ENCODE data around the gene ISOC2.
"Not testable (repeated sequence)": the region's sequence is repeated elsewhere in the genome, so short reads cannot be mapped to it uniquely, and the experiment has no call there.

ISOC2 gene

DNA sequence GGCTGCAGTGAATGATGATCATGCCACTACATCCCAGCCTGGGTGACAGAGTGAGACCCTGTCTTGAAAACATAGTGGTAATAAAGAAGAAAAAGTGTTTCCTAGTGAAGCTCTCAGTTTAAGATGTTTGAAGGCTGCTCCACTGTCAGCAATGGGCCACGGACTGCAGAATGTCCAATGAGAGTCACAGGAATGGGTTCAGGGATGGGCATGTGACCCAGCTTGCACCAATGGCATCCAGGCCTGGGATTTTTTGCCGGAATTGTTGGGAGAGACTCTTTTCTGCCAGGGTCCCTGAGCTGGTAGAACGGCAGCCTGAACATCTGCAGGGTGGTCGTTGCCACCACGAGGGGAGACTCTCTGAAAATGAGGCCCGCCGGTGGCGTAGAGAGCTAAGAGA lies 24.6 kb downstream of the ISOC2 start:
- no peak for DNase-seq

DNA sequence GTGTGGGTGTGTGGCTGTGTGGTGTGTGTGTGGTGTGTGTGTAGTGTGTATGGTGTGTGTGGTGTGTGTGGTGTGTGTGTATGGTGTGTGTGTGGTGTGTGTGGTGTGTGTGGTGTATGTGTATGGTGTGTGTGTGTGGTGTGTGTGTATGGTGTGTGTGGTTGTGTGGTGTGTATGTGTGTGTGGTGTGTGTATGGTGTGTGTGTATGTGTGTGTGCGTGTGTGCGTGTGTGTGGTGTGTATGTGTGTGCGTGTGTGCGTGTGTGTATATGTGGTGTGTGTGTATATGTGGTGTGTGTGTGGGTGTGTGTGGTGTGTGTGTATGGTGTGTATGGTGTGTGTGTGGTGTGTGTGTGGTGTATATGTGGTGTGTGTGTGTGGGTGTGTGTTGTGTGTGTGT lies 26.4 kb downstream of the ISOC2 start:
- no peak for DNase-seq

- DNase-seq, result no peak
Observed at GRCh38 chr19:55434356-55434919, 27.0 kb downstream of the ISOC2 start.

DNA sequence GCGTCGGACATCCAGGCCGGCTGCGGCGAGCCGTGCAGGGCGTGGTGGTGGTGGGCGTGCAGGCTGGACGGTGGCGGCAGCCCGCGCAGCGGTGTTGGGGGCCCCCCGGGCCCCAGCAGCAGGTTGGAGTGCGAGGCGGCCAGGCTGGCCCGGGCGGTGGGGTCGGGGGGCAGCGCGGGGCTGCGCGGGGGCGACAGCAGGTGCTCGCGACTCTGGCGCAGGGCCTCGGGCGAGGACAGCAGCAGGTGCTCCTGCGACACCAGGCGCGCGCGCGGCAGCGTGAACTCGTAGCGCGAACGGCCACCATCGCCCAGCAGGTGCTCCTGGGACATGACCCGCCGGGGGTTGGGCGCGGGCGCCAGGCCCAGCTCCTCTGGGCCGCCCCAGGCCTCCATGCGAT lies 28.1 kb downstream of the ISOC2 start:
- DNase-seq, result no peak

GRCh38 chr19:55432241-55432959 lies 29.0 kb downstream of the ISOC2 start:
- DNase-seq, result no peak

DNA sequence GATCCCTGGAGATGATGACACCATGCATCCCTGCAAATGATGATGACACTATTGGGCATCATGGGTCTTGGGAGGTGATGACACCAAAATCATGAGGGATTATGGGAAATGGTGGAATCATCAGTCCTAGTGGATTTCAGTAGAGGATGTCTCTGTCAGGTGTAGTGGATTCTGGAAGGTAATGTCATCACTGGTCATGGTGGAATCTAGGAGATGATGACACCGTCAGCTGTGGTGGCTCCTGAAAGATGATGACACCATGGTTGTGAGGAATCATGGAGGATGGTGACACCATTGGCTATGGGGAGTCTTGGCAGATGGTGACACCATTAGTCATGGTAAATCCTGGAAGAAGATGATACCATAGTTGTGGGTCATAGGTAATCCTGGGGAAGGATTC lies 30.3 kb downstream of the ISOC2 start:
- no peak for DNase-seq

DNA sequence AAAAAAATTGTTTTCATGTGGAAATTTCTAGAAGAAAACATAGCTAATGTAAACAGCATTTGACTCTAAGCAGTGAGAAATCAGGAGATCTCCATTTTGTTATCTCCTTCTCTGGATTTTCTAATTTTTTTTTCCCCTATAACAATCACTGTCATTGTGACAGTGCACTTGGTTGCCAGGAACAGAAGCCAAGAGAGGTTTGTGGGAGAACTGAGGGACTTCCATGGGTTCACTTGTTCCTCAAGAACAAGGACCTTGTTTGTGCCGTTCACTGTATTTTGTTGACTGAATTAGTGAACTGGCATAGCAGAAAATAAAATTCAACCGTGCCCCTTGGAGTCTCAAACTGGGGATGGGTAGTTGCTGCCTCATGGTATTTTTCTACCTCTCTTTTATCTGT lies 35.4 kb downstream of the ISOC2 start:
- DNase-seq, result no peak

GRCh38 chr19:55424518-55424917 lies 36.9 kb downstream of the ISOC2 start:
- DNase-seq, result no peak

DNA sequence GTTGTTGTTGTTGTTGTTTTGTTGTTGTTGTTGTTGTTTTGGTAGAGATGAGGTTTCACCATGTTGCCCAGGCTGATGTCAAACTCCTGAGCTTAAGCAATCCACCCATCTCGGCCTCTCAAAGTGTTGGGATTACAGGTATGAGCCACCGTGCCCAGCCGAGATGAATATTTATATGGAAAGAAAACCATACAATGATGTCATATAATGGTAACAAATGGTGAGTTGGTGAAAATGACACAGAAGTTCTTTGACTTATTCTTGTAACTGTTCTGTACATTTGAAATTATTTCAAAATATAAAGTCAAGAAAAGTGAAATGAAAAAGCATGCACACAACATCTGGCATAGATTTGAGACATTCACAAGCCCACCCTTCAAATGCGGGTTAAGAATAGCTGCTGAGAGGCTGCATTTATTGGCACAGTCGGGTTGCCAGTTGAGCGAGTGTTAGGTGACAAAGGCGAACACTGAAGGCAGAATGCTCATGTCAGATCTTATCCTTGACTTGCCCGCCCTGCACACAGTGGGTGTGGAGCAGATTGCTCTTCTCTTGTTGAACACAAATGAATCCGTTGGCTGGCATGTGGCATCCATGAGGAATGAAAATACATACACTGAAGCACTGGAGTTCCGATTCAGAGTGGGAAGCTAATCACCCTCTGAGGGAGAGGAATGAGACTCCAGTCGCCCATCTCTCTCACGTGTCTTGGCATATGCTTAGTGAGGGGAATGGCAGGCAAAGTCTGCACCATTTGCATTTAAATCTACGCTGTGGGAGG lies 38.0 kb downstream of the ISOC2 start:
- DNase-seq, result no peak

GRCh38 chr19:55421281-55421680 lies 40.2 kb downstream of the ISOC2 start:
- not testable (repeated sequence) for DNase-seq

DNA sequence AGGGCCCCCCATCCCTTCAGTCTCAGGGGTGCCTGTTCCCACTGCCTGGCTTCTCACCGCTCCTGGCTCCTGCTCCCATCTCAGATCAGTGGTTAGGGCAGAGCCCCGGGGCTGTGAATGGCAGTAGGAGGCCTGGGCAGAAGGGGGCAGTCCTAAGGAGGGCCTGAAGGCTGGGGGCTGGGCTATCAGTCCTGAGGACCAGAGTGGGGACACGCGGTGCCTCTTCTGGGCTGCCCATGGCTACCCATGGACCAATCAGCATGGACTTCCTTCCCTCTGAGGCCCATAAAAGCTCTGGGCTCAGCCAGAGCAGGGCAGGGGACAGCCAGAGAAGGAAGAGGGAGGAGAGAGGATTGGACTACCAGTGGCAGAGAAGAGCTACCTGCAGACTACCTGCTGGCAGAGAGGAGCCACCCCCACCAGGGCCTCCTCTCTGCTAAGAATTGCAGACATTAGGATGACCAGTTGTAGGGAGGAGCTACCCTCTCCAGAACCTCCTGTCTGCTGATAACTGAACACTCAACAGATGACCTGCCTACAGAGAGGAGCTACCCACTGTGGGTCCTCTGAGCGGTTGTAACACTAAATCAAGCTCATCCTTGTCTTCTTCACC lies 41.7 kb downstream of the ISOC2 start:
- no peak for DNase-seq

- DNase-seq, result no peak
Observed at GRCh38 chr19:55419103-55419502, 42.3 kb downstream of the ISOC2 start.

DNA sequence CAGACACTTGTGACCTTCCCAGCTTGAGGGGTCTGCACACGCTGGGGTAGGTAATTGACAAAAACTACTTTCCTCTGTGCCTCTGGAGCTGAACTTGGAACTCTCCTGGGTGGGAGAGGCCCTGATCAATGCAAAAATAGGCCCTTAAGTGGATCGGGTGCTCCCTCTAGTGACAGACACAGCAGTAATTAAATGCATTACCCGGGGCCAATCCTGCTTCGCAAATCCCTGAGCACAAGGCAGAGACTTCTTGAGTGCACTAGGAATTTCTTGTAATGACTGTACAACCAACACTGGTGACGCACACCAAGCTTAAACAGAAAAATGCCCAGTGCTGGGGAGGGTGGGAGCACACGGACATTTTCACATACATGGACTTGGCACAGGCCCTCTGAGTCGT lies 43.3 kb downstream of the ISOC2 start:
- DNase-seq, result peak; percentile 86

- DNase-seq, result no peak
Observed at GRCh38 chr19:55410168-55410567, 51.3 kb downstream of the ISOC2 start.

DNA sequence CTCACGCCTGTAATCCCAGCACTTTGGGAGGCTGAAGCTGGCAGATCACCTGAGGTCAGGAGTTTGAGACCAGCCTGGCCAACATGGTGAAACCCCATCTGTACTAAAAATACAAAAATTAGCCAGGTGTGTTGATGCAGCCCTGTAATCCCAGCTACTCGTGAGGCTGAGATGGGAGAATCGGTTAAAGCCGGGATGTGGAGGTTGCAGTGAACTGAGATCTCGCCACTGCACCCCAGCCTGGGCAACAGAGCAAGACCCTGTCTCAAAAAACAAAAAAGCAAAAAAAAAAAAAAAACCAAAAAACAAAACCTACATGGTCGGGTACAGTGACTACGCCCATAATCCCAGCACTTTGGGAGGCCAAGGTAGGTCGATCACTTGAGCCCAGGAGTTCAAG lies 52.3 kb downstream of the ISOC2 start:
- DNase-seq, result not testable (repeated sequence)

DNA sequence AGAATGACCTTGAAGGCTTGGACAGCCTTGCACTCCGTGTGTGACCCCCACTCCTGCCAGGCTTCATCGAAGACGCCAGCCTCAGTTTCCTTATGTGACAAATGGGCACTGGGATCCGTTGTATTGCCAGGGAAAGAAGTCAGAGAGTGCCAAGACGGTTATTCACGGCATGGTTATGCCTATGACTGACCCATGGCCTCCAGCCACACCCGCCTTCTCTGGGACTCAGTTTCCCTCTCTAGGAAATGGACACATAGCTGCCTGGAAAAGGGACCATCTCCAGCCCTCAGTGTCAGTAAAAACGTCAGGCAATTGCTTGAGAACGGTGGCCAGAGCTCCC lies 52.9 kb downstream of the ISOC2 start:
- DNase-seq, result peak; percentile 60

DNA sequence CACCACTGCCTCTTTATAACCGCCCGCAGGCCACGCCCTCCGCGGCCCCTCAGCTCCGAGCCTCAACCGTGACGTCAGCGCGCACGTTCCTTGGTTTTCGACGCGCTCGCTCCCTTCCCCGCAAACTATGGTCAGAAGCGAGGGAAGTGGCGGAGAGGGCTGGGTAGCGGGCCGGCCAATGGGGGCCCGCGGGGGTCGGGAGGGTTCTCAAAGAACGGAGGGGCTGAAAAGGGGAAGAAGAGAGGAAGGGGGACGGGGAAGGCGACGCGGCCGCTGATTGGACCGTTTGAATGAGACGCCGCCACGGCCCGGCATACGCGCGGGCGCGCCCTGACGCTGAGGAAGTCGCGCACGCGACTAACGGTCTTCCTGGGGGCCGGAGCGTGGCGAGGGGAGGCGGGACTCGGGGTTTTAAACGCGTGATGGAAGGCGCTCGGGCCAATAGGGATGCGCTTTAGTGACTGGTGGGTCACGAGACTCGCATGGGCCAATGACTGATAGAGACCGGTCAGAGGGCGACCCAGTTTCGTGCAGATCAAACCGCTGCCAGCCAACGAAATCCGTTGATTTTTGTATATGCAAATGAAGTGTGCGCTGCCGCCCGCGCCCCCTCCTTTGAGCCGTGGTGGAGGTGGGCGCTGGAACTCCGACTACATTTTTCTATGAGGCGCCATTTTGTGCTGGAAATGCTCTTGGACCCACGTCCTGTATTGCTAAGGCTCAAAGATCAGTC lies 53.5 kb downstream of the ISOC2 start:
- peak; percentile 100 for DNase-seq

DNA sequence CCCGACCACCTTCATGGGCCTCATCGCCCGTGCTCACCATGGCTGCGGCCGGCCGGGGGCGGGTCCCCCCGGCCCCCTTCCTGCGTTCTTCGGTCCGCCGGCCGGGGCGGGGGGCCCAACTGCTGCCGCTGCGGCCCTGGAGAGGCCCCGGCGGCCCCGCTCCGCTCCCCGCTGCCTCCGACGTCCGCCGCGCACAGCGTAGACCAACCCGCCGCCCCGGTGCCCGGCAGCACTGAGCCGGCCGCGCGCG lies 54.0 kb downstream of the ISOC2 start, which contains the start of gene UBE2S:
UBE2S (minus strand) TSS at position 239 of the 250 bp plus-strand sequence; CDS start at position 40, 199 bp downstream.
- not testable (repeated sequence) for DNase-seq

- no peak for DNase-seq
Observed at GRCh38 chr19:55406826-55407549, 54.5 kb downstream of the ISOC2 start.

- DNase-seq, result no peak
Observed at GRCh38 chr19:55406091-55406825, 55.2 kb downstream of the ISOC2 start.

- DNase-seq, result no peak
Observed at GRCh38 chr19:55405638-55406037, 55.8 kb downstream of the ISOC2 start.

All from OCI-M1 (cell line).